ENCODE data around the gene RILPL2. TPM values are rescaled to one million over a fixed set of nuclear protein-coding genes. Genes with fewer than 3 reads are reported as not detected.
A peak's percentile ranks its signal among the peaks of the same experiment; 100 is the strongest.
"Not testable (repeated sequence)": the region's sequence is repeated elsewhere in the genome, so short reads cannot be mapped to it uniquely, and the experiment has no call there.

Gene RILPL2
- total RNA-seq, 2 donors from 2014 or later, result 8.3 to 8.6 TPM

GRCh38 chr12:123472438-123472849 lies 36.0 kb upstream of the RILPL2 start:
- no peaks in the 10 kb centered on the region for H3K9me3 ChIP-seq
- no peak overlapping the region for H3K27ac ChIP-seq
- intact Hi-C loops (cut with DNase I), result no loop called here
- DNase-seq (ENCODE audit: low spot score), result no peak
- WGBS, result 82% methylated on average over 12 of the region's 12 CpGs
- H3K27me3 ChIP-seq (replicated peaks; ENCODE audit: insufficient read depth), result no peaks in the 10 kb centered on the region
- H3K36me3 ChIP-seq, result peaks cover 0 to 3% of the 10 kb centered on the region in 2 donors
- H3K4me3 ChIP-seq, result no peak overlapping the region
- TF ChIP-seq, protein P1, sequence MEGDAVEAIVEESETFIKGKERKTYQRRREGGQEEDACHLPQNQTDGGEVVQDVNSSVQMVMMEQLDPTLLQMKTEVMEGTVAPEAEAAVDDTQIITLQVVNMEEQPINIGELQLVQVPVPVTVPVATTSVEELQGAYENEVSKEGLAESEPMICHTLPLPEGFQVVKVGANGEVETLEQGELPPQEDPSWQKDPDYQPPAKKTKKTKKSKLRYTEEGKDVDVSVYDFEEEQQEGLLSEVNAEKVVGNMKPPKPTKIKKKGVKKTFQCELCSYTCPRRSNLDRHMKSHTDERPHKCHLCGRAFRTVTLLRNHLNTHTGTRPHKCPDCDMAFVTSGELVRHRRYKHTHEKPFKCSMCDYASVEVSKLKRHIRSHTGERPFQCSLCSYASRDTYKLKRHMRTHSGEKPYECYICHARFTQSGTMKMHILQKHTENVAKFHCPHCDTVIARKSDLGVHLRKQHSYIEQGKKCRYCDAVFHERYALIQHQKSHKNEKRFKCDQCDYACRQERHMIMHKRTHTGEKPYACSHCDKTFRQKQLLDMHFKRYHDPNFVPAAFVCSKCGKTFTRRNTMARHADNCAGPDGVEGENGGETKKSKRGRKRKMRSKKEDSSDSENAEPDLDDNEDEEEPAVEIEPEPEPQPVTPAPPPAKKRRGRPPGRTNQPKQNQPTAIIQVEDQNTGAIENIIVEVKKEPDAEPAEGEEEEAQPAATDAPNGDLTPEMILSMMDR (IDR thresholded peaks at IDR 0.05), result no peak
- TF ChIP-seq POLR2AphosphoS5 (IDR thresholded peaks at IDR 0.05) (no peak), POLR2A (IDR thresholded peaks at IDR 0.05) (no peak)
- no peaks in the 10 kb centered on the region for H3K4me1 ChIP-seq (replicated peaks)

DNA sequence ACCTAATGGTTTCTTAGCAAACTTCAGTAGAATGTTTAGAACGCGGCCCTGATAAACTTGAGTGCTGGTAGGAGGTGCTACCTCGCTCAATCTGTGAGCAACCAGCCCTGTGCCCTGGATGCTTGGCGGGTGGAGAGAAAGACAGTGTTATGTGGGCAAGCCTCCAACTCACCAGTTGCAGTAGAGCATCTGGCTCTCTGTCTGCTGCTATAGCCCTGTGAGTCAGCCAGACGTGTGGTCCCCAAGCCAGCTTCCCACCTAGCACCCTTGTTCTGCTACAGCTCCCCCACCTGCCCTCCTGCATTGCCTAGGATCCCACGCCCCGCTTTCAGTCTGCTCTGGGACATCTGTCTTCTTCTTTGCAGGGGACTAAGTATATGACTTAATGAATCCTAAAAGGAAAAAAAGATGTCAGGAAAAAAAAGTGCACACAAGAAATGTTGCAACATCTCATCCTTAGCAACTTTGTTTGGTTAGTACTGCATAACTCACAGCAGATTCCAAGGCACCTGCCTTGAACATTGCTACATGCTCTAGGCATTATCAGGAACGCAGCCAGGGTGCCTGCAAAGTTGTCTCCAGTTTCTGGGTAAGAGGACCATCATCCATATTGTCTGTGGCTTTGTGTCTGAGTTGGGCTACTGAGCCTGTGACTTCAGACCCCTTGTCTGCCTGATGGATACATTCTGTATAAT lies 35.0 kb upstream of the RILPL2 start:
- no peak for TF ChIP-seq POLR2A (IDR thresholded peaks at IDR 0.05)
- TF ChIP-seq, protein P1 (IDR thresholded peaks at IDR 0.05), result no peak
- no peak for TF ChIP-seq POLR2AphosphoS5 (IDR thresholded peaks at IDR 0.05)
- H3K4me1 ChIP-seq (replicated peaks), result no peaks in the 10 kb centered on the region
- 75% methylated on average over 8 of the region's 8 CpGs for WGBS
- intact Hi-C loops (cut with DNase I), result no loop called here
- H3K27ac ChIP-seq, result no peak overlapping the region
- no peaks in the 10 kb centered on the region for H3K9me3 ChIP-seq
- no peak for DNase-seq (ENCODE audit: low spot score)
- H3K27me3 ChIP-seq (replicated peaks; ENCODE audit: insufficient read depth), result no peaks in the 10 kb centered on the region
- peaks cover 0 to 3% of the 10 kb centered on the region in 2 donors for H3K36me3 ChIP-seq
- H3K4me3 ChIP-seq, result no peak overlapping the region

GRCh38 chr12:123469978-123470377 lies 33.5 kb upstream of the RILPL2 start:
- 91% methylated on average over 2 of the region's 2 CpGs for WGBS
- Histone ChIP-seq H3K27me3 (replicated peaks; ENCODE audit: insufficient read depth) (no peaks in the 10 kb centered on the region), H3K27ac (no peak overlapping the region), H3K4me3 (no peak overlapping the region), H3K4me1 (replicated peaks) (no peaks in the 10 kb centered on the region), H3K36me3 (peaks cover 0 to 3% of the 10 kb centered on the region in 2 donors), H3K9me3 (no peaks in the 10 kb centered on the region)
- TF ChIP-seq POLR2A (IDR thresholded peaks at IDR 0.05) (no peak), POLR2AphosphoS5 (IDR thresholded peaks at IDR 0.05) (no peak)
- TF ChIP-seq, protein P1 (IDR thresholded peaks at IDR 0.05), result no peak
- no peak for DNase-seq (ENCODE audit: low spot score)
- intact Hi-C loops (cut with DNase I), result no loop called here

DNA sequence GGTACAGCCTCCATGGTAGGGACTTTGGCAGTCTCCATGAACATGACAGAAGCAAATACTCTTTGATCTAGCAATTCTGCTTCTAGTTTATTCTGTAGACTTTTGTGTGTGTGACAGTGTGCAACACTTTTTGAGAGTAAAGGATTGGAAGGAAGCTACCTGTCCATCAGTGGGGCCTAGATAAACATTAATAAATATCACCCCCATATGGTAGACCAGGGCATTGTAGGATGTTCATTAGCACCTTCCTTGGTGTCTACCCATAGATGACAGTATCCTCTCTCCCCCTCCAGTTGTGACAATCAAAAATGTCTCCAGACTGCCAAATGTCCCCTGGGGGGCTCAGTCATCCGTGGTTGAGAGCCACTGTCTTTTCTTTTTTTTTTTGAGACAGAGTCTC lies 32.3 kb upstream of the RILPL2 start:
- Histone ChIP-seq H3K27ac (no peak overlapping the region), H3K4me1 (replicated peaks) (no peaks in the 10 kb centered on the region), H3K9me3 (no peaks in the 10 kb centered on the region), H3K36me3 (peaks cover 0 to 3% of the 10 kb centered on the region in 2 donors), H3K27me3 (replicated peaks; ENCODE audit: insufficient read depth) (no peaks in the 10 kb centered on the region), H3K4me3 (no peak overlapping the region)
- TF ChIP-seq, protein P1 (IDR thresholded peaks at IDR 0.05), result peak in 2 of 4 experiments; percentile 15 to 23
- TF ChIP-seq POLR2AphosphoS5 (IDR thresholded peaks at IDR 0.05), result no peak
- no peak for DNase-seq (ENCODE audit: low spot score)
- intact Hi-C loops (cut with DNase I), result no loop called here
- 17% methylated on average over 1 of the region's 1 CpG for WGBS

GRCh38 chr12:123465084-123465483 lies 28.6 kb upstream of the RILPL2 start:
- Histone ChIP-seq H3K27me3 (replicated peaks; ENCODE audit: insufficient read depth) (no peaks in the 10 kb centered on the region), H3K27ac (no peak overlapping the region), H3K4me3 (no peak overlapping the region), H3K4me1 (replicated peaks) (no peaks in the 10 kb centered on the region), H3K9me3 (no peaks in the 10 kb centered on the region), H3K36me3 (no peaks in the 10 kb centered on the region)
- 80% methylated on average over 4 of the region's 4 CpGs for WGBS
- intact Hi-C loops (cut with DNase I), result no loop called here
- no peak for TF ChIP-seq POLR2A (IDR thresholded peaks at IDR 0.05)
- no peak for DNase-seq (ENCODE audit: low spot score)

DNA sequence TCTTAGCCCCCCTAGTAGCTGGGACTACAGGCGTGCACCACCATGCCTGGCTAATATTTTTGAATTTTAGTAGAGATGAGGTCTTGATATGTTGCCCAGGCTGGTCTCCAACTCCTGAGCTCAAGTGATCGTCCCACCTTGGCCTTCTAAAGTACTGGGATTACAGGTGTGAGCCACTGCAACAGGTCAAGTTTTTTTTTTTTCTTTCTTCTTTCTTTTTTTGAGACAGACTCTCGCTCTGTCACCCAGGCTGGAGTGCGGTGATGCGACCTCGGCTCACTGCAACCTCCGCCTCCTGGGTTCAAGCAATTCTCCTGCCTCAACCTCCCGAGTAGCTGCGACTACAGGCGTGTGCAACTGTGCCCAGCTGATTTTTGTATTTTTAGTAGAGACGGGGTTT lies 26.7 kb upstream of the RILPL2 start:
- intact Hi-C loops (cut with DNase I); H3K27ac ChIP-seq; H3K4me3 ChIP-seq; H3K4me1 ChIP-seq (replicated peaks); H3K36me3 ChIP-seq; H3K27me3 ChIP-seq (replicated peaks; ENCODE audit: insufficient read depth); H3K9me3 ChIP-seq; DNase-seq (ENCODE audit: low spot score): not testable (repeated sequence)
- WGBS, result 92% methylated on average over 11 of the region's 11 CpGs

Data from prostate gland (tissue), 2 donors.